Measurements from ENCODE around the gene DLK2.
"Not testable (repeated sequence)": the region's sequence is repeated elsewhere in the genome, so short reads cannot be mapped to it uniquely, and the experiment has no call there.

DLK2 gene

DNA sequence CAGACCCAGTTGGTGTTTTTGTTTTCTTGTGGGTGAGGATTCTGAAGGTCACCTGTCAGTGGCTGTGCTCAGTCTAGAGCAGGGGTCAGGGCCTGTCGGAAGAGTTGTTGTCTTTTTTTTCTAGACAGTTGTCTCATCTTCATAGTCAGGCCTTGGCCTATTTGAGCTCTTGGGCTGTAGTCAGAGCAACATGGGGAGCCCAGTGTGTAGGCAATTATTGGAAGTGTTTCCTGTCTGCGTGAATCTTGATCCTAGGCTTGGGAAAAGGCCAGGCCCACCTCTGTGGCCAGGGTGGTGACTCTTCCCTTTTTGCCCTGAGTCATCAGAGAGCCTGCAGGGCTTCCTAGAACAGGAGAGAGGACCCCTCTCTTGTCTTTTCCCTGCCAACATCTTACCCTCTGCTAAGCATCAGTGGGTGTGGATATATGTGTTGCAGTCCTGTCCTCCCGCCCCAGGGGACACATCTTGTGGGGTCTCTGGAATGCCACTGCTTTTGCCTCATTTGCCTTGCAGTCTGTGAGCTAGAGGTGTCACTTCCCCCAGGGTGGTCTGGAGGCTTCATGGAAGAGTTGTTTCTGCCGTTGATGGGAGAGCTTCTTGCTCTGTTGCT, 33.4 kb upstream of the DLK2 start:
- intact Hi-C loops (cut with DNase I): no loop called here
- DNase-seq: peak in 1 of 10 donors; percentile 80

DNA sequence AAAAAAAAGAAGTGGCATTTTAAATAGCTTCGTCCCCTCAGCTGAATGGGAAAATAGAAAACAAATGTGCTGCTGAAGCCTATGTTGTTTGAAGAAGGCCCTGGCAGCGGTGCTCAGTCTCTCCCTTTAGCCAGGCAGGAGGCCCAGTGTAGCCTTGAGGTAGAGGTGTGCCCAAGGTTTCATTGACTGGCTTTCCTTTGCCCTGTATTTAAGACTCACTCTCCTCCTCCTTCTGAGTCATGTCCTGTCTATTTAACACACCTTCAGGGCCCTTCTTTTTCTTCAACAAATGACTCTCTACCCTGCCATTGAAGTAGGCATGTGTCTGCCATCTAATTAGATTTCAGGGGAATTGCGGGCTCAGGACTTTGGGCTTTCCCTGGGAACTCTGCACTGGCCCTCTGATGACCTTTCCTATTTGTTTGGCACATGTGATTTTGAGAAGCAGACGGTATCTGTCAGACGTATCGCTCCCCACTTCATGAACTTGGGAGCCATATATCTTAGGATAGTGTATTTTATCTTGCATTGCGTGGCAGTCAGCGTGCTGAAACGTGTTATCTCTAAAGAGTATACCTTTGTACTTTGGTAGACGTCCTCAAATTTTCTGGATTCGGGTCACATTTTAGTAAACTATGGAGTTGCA, 26.4 kb upstream of the DLK2 start:
- intact Hi-C loops (cut with DNase I): no loop called here
- DNase-seq: no peak

DNA sequence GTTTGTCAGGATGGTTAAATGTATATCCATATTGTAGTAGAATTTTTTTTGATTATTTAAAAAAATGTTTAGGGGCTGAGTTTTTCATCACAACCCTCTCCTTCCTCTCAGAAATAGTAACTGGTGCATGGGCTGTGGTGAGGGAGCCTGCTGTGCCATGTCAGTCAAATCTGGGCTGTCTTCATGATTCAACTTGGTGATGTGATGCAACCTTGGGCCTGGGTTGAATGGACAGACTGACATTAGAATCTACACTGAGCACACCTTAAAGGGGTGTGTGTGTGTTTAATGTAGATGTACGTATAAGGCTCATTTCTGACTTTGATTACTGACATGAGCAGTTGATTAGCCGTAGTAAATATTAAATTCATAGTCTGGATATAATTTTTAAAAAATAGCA, 25.7 kb upstream of the DLK2 start:
- intact Hi-C loops (cut with DNase I): no loop called here
- DNase-seq: no peak

DNA sequence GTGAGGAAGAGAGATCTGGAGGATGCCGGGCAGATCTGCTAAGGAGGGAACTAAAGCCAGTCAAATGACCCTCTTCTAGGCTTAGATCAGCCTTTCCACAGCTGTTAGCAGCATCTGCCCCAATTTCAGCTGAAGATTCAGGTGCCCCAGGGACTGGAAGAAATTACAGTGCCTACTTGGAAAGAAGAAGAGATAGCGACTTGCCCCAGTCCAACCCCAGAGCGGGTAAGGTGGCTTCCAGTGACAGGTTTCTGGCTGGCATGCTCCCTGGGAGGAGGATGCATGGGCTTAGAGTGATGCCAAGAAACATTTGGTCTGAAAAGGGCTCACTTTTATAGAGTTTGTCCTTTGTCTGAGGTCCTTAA, 22.6 kb upstream of the DLK2 start:
- intact Hi-C loops (cut with DNase I): no loop called here
- no peak for DNase-seq

DNA sequence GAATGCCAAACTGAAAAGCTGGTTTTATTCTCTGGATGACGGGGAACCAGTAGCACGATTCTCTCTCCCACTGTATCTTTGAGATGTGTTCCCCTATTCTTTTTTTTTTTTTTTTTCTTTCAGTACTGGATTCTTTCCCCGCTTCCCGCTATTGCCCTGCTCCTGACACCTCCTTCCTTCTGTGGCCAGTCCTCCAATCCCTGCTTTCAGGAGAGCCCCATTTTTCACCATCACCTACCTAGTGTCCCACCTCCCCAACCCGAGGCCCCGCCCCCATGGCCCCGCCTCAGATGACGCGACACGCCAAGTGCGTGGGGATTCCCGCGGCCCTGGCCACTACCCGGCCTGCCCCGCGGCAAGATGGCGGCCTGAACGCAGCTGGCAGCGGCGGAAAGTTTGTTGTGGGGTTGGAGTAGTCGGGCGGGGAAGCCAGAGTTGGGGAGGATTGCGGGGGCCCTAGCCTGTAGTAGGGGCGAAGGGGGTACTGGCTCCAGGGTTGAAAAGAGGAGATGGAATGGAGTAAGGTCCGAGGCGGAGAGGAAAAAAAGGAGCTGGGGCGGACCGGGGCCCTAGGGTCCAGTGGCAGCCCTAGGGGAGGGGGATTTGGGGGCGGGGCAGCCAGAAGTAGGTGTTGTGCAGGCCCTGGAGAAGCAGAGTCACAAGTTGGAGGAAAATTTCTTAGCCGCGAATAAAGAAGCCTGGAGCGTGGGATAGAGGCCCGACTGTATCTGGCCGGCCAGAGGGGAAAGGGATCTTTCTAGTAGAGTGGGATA, 22.1 kb upstream of the DLK2 start, which contains the start of gene TJAP1:
TSS of gene TJAP1 (plus strand) at position 336 of the 773 bp plus-strand sequence. CDS start 21,432 bp downstream, outside the sequence.
- intact Hi-C loops (cut with DNase I): loop anchor here (1.0 kb wide), 1 partner anchor 35 kb away; no protein-coding TSS in a partner anchor
- DNase-seq: peak; percentile 91 to 99 (median 95)

DNA sequence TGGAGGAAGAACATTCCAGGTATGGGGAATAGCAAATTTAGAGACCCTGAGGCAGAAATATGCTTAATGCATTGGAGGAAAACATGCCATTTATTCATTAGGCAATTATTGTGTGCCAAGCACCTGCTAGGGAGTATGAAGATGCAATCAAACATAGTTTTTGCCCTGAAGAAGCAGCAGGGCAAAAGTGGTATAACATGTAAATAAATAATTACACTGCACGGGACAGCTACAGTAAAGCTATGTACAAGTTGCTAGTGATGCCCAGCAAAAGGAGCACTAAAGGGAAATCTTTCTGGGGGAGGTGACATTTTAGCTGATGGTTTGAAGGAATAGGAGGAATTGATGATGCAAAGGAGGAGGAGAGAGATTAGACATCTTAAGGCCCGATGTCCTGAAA, 21.4 kb upstream of the DLK2 start:
- intact Hi-C loops (cut with DNase I): loop anchor here (1.0 kb wide), 1 partner anchor 36 kb away; no protein-coding TSS in a partner anchor
- DNase-seq: no peak

DNA sequence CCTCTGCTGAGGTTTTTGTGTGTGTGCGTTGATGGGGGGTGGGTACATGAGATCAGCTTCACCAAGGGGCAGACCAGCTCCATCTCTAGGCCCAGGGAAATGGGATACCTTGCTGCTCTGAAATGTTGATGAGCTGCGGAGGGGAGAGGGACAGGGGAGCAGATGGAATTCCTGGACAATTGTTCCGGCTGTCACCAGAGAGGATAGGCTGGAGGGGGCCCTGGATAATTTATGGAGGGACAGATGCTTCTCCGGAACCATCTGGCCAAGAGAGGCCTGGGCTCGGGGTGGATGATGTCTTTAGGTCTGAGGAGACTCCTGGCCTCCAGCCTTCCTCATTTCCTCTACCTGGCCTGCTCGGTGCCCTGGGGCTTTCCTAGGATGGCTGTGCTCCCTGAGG, 20.2 kb upstream of the DLK2 start:
- DNase-seq: no peak
- intact Hi-C loops (cut with DNase I): no loop called here

DNA sequence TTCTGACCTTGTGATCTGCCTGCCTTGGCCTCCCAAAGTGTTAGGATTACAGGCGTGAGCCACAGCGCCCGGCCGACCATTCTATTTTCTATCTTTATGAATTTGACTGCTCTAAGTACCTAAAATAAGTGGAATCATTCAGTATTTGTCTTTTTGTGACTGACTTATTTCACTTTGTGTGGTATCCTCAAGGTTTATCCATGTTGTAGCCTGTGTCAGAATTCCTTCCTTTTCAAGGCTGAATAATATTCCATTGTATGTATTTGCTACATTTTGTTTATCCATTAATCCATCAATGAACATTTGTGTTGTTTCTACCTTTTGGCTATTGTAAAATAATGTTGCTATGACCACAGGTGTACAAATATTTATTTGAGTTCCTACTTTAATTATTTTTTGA, 17.2 kb upstream of the DLK2 start:
- intact Hi-C loops (cut with DNase I): no loop called here
- no peak for DNase-seq

DNA sequence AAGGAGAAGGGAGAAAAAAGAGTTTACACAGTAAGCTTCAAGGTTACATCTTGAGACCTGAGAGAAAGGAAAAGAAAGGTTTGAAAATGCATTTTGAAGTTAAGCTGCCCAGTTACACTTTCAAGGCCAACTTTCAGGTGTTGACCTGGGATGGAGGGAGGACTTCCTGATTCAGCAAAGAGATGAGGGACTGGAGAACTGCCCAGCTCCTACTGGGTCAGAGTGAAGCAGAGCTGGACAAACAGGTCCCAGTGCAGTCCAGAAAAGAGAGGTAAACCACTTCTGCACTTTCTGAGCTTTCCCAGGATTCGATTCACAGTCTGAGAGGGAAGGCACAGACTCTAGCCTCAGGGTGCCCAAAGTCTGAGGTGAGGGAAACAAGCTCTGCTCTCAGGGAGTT, 16.1 kb upstream of the DLK2 start:
- intact Hi-C loops (cut with DNase I): no loop called here
- no peak for DNase-seq

DNA sequence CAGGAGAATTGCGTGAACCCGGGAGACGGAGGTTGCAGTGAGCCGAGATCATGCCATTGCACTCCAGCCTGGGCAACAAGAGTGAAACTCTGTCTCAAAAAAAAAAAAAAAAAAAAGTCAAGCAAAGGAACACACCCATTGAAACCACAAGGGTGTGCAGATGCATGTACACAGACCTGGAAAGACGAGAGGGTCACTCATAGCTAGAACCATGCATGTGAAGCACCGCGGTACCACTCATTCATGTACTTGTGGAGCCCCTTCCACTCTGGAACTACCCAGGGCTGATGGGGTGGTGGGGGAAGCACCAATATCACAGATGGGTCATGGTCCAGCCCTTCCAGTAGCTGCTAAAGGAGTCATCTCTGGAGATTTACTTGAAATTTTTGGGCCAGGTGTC, 14.6 kb upstream of the DLK2 start:
- intact Hi-C loops (cut with DNase I): no loop called here
- no peak for DNase-seq

DNA sequence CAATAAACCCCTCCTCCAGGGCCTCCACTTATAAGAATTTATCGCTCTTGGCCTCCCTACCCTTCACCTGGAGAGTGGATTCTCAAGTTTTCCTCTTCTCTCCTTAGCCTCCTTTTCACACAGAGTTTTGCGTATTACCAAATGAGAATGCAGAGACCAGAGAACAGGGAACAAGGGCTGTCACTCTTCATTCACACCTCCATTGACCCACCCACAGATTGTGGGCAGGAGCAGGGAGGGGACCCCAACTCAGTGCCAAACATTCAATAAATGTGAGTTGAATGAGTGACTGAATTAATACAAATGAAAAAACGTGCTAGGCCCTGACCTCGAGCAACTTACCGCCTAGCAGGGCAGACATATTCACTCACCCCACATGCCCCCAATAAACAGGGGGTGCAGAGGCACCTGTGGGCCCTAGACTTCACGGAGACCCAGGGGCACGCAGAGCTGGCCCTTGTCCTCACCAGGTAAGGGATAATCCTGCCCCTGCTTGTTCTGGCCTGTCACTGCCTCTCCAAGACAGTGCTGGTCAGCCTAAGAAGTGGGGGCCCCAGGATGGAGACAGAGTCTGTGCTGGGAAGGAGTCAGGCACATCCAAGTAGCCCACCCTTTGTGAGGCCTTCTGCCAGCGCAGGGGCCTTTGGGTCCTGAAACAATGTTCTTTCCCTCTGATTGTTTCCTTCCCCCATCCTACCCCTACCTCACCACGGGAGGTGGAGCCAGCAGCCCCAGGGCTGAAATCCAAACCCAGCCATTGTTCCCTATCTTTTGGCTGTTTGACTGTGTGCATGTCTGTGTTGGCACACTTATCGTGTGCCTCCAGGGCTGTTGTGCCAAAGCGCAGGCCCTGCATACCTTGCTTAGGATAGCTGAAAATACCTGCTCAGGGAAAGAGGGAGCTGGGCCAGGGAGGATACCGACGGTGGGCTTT, 13.7 kb upstream of the DLK2 start:
- intact Hi-C loops (cut with DNase I): no loop called here

DNA sequence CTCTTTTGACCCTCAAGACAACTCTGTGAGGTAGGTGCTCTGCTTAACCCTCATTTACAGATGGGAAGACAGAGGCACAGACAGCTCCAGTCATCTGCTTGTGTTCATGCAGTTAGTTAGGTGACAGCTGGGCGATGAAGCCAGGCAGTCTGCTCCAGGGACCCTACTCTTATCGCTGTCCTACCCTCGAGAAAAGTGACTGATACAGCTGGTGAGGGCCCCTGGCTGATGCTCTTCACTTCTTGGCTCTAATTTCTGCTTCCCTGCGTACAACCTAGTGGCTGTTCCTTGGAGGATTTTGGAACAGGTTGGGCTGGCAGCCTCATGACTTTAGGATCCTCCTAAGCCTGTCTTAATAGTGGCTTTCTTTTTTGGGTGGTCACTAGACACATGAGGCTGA, 12.9 kb upstream of the DLK2 start:
- intact Hi-C loops (cut with DNase I): no loop called here
- DNase-seq: no peak

More for the DNA sequence above, 13.7 kb upstream of the DLK2 start:
- no peak for DNase-seq

DNA sequence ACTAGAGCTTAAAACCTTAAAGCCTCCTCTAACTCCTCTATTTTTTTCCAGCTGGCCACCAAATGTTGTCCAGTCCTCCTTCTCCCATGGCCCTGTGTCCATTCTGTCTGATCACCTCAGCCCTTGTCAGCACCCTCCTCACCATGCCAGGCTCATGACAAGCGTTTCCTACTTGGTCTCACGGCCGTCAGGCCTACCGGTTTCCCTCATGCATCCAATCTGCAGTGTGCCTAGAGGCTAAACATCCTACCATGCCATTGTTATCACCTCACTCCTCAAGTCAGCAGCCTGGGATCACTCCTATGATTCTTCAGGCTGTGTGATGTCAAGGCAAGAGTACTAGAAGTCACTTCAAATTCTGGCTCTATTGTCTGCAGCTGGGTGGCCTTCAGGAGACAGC, 12.4 kb upstream of the DLK2 start:
- intact Hi-C loops (cut with DNase I): no loop called here
- no peak for DNase-seq

DNA sequence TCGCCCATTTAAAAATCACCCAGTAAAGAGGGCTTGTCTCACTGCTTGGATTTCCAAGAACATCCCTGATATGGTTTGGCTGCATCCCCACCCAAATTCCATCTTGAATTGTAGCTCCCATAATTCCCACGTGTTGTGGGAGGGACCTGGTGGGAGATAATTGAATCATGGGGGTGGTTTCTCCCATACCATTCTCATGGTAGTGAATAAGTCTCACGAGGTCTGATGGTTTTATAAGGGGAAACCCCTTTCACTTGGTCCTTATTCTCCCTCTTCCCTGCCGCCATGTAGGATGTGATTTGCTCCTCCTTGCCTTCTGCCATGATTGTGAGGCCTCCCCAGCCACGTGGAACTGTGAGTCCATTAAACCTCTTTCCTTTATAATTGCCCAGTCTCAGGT, 11.9 kb upstream of the DLK2 start:
- DNase-seq; intact Hi-C loops (cut with DNase I): not testable (repeated sequence)

DNA sequence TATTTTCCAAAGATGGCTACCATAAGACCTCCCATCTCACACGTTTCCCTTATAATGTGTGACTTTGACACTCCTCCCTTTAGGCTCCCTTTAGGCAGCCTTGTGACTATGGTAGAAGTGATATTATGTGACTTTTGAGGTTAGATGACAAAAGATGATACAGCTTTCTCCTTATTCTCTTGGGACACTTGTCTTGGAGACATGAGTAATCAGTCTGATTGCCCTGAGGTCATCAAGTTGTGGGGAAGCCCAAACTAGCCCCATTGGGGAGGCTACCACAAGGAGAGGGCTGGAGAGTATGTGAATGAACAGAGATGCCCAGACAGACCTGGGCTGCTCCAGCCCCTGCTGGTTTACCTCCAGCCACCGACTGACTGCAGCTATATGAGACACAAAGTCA, 10.6 kb upstream of the DLK2 start:
- DNase-seq: no peak
- intact Hi-C loops (cut with DNase I): no loop called here

DNA sequence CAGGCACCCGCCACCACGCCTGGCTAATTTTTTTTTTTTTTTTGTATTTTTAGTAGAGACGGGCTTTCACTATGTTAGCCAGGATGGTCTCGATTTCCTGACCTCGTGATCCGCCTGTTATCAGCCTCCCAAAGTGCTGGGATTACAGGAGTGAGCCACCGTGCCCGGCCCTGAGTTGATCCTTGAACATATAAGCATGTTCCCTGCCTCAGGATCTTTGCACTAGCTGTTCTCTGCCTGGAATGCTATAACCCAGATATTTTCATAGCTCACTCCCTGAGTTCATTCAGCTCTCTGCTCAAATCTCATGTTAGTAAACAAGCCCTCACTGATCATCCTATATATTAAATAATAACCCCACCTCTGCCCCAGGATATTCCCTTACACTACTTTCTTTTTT, 9.0 kb upstream of the DLK2 start:
- intact Hi-C loops (cut with DNase I): no loop called here

DNA sequence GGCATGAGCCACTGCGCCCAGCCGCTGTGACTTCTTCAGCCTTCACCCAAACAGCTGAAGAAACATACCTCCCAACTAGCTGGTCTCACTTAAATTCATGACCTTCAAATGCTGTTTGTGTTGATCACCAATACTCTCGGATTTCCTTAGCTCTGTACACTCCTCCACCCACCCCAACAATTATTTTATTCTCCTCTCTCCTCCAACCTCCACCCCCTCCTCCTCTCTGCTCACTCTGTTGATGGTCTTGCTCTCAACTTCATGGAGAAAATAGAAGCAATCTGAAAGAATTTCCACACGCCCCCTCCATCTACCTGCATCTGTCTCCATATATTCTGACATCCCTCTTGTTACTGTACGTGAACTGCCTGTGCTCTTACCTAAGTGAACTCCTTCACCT, 6.6 kb upstream of the DLK2 start:
- no peak for DNase-seq
- intact Hi-C loops (cut with DNase I): no loop called here

More for the DNA sequence above, 9.0 kb upstream of the DLK2 start:
- no peak for DNase-seq

DNA sequence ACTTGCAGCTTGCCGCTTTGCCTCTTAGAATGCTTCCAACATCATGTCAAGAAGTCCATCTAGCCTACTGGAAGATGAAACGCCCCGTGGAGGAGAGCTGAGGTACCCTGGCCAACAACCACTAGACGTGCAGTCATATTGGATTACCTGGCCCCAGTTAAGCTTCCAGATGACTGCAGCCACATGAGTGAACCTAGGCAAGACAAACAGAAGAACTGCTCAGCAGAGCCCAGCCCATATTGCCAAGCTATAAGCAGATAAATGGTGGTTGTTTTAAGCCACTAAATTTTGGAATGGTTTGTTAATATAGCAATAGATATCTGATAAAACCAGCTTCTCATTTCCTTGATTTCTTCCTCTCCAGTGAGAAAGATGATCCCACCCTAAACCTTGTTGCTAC, 4.7 kb upstream of the DLK2 start:
- intact Hi-C loops (cut with DNase I): no loop called here

DNA sequence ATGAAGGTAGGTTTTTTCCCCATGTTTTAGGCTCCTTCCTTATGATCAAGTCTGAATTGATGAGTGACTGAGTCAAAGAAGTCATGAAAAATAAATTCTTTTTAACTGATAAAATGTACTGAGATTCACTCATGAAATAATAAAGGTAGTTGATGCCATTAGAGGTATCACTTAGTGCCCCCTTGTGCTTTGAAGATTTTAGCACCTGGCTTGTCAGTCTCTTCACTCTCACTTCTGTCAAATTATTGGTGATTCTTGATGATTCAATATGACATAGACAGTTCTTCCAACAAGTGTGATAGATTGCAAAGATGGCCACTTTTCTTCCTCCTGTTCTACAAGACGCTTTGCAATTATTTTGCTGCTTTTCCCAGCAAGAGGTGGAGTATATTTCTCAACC, 4.2 kb upstream of the DLK2 start:
- DNase-seq: no peak
- intact Hi-C loops (cut with DNase I): no loop called here

More for the DNA sequence above, 4.7 kb upstream of the DLK2 start:
- no peak for DNase-seq

DNA sequence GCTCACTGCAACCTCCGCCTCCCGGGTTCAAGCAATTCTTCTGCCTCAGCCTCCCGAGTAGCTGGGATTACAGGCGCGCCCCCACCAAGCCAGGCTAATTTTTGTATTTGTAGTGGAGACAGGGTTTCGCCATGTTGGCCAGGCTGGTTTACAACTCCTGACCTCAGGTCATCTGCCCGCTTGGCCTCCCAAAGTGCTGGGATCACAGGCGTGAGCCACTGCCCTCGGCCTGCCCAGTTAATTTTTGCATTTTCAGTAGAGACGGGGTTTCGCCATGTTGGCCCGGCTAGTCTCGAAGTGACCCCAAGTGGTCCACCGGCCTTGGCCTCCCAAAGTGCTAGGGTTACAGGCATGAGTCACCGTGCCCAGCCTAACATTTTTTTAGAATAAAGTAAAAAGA, 2.8 kb upstream of the DLK2 start:
- peak in 2 of 10 donors; percentile 24 to 51 for DNase-seq
- intact Hi-C loops (cut with DNase I): not testable (repeated sequence)

DNA sequence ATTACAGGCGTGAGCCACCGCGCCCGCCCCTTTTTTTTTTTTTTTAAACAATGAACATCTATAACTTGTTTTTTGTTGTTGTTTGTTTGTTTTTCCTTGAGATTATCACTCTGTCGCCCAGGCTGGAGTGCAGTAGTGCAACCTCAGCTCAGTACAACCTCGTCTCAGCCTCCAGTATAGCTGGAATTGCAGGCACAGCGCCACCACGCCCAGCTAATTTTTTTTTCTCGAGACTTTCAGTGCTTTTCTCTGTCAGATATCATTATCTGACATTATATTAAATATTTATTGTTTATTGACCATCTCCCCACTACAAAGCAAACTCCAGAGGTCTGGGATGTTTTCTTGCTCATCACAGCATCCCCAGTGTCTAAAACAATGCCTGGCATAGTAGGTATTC, 2.3 kb upstream of the DLK2 start:
- DNase-seq: peak in 2 of 10 donors; percentile 71 to 80
- intact Hi-C loops (cut with DNase I): no loop called here

Measured in posterior cingulate gyrus (tissue), 11 donors.